Lung (tissue), 12 donors: ENCODE data around the gene ZNF100. TPM values are rescaled to one million over a fixed set of nuclear protein-coding genes. Genes with fewer than 3 reads are reported as not detected.
"Not testable (repeated sequence)": the region's sequence is repeated elsewhere in the genome, so short reads cannot be mapped to it uniquely, and the experiment has no call there.

Experiments
- ATAC-seq: fragments of 200-7000 bp; cut with Tn5 transposase; one replicate; pipeline ENCODE4 v1.9.1; 2020; ENCODE audit warnings: moderate number of reproducible peaks; ENCODE audit not compliant: insufficient read depth, low FRiP score
- DNase-seq, 3 donors: peaks; one replicate each; pipeline ENCODE4 v3.0.0-alpha.2; 2013 to 2017
- H3K27ac ChIP-seq, 2 donors: one replicate each; pipeline ENCODE4 v1.5.1; 2013; ENCODE audit warnings: mild to moderate bottlenecking in 2 of 2, moderate library complexity in 2 of 2, control low read depth in 1 of 2, inconsistent platforms in 1 of 2, low read depth in 1 of 2, low read length in 1 of 2
- H3K27me3 ChIP-seq, 3 donors: one replicate each; pipeline ENCODE4 v1.5.1; 2013; ENCODE audit warnings: low read length in 2 of 3; ENCODE audit not compliant: control insufficient read depth in 3 of 3, insufficient read depth in 3 of 3
- H3K36me3 ChIP-seq, 4 donors: one replicate each; pipeline ENCODE4 v1.5.1; 2013; ENCODE audit warnings: low read length in 4 of 4, mild to moderate bottlenecking in 1 of 4, moderate library complexity in 1 of 4; ENCODE audit not compliant: control insufficient read depth in 4 of 4, insufficient read depth in 4 of 4
- H3K4me1 ChIP-seq, 5 donors: one replicate each; pipeline ENCODE4 v1.5.1; 2013; ENCODE audit warnings: low read length in 5 of 5, mild to moderate bottlenecking in 2 of 5, moderate library complexity in 1 of 5; ENCODE audit not compliant: control insufficient read depth in 5 of 5, insufficient read depth in 5 of 5
- H3K4me3 ChIP-seq: one replicate; pipeline ENCODE4 v1.5.1; 2013; ENCODE audit warnings: mild to moderate bottlenecking, control low read depth, moderate library complexity
- H3K9ac ChIP-seq, 2 donors: one replicate each; pipeline ENCODE4 v1.5.1; 2013; ENCODE audit warnings: low read length in 2 of 2, control low read depth in 1 of 2; ENCODE audit not compliant: insufficient read depth in 1 of 2
- H3K9me3 ChIP-seq, 4 donors: one replicate each; pipeline ENCODE4 v1.5.1; 2013; ENCODE audit warnings: low read length in 3 of 4, mild to moderate bottlenecking in 1 of 4, moderate library complexity in 1 of 4; ENCODE audit not compliant: control insufficient read depth in 4 of 4, insufficient read depth in 3 of 4
- WGBS, 2 donors: extraction: QIAGEN DNeasy Blood & Tissue Kit; methylation state at CpG; one replicate each; pipeline ENCODE4 v1.1.7; 2013; 5-methylcytosine and 5-hydroxymethylcytosine counted together
- polyA plus RNA-seq, 2 donors: library from polyadenylated mRNA; stranded (reverse); fragments of 200-250 nt; gene quantifications; one replicate each; pipeline ENCODE4 v1.2.1, GENCODE V29; 2013
- total RNA-seq, 2 donors: library from RNA; depleted of rRNA in 1 of 2; stranded (reverse); fragments of >200 nt in 1 of 2; gene quantifications; one replicate each; pipeline ENCODE4 v1.2.1, GENCODE V29; 2014 to 2021
- TF ChIP-seq, protein P1 (sequence below): IDR thresholded peaks from 2 replicates; pipeline ENCODE4 v1.5.1; 2012; ENCODE audit warnings: mild to moderate bottlenecking; ENCODE audit errors: control extremely low read depth, extremely low read depth
- donor health status: control.
- donor health status: control.
- donor health status: Bipolar disorder and iron deficiency.
- donor health status: healthy.
- donor health status: DM: yes; HTN: yes; CAD: no.

ZNF100 gene
- total and polyA plus RNA-seq, 4 donors = 2.7 to 27.3 (median 7.6) TPM

- no peaks in the 10 kb centered on the region for H3K9me3 ChIP-seq
- no peak for ATAC-seq
- TF ChIP-seq, protein P1, sequence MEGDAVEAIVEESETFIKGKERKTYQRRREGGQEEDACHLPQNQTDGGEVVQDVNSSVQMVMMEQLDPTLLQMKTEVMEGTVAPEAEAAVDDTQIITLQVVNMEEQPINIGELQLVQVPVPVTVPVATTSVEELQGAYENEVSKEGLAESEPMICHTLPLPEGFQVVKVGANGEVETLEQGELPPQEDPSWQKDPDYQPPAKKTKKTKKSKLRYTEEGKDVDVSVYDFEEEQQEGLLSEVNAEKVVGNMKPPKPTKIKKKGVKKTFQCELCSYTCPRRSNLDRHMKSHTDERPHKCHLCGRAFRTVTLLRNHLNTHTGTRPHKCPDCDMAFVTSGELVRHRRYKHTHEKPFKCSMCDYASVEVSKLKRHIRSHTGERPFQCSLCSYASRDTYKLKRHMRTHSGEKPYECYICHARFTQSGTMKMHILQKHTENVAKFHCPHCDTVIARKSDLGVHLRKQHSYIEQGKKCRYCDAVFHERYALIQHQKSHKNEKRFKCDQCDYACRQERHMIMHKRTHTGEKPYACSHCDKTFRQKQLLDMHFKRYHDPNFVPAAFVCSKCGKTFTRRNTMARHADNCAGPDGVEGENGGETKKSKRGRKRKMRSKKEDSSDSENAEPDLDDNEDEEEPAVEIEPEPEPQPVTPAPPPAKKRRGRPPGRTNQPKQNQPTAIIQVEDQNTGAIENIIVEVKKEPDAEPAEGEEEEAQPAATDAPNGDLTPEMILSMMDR = no peak
Observed at GRCh38 chr19:21765151-21765550, 2.2 kb downstream of the ZNF100 start.

GRCh38 chr19:21761547-21761946, 5.8 kb downstream of the ZNF100 start:
- H3K27ac ChIP-seq, H3K9ac ChIP-seq, ATAC-seq, H3K27me3 ChIP-seq, H3K4me3 ChIP-seq, H3K9me3 ChIP-seq, DNase-seq: not testable (repeated sequence)
- WGBS, 2 donors = 47 to 96% methylated on average over 2 of the region's 2 CpGs
- H3K36me3 ChIP-seq = peaks cover 15 to 31% (median 24%) of the 10 kb centered on the region in 4 donors
- H3K4me1 ChIP-seq = peaks cover 0 to 11% (median 0%) of the 10 kb centered on the region in 5 donors

More at GRCh38 chr19:21765151-21765550, 2.2 kb downstream of the ZNF100 start:
- no peak for DNase-seq
- no peaks in the 10 kb centered on the region for H3K27me3 ChIP-seq
- H3K4me1 ChIP-seq = peaks cover 0 to 15% (median 0%) of the 10 kb centered on the region in 5 donors
- H3K9ac ChIP-seq = no peak overlapping the region
- peaks cover 10 to 20% (median 14%) of the 10 kb centered on the region in 4 donors for H3K36me3 ChIP-seq
- no peak overlapping the region for H3K27ac ChIP-seq
- no peak overlapping the region for H3K4me3 ChIP-seq

- no peaks in the 10 kb centered on the region for H3K27me3 ChIP-seq
- H3K9me3 ChIP-seq = peaks cover 0 to 8% (median 0%) of the 10 kb centered on the region in 4 donors
- WGBS, 2 donors = 90 to 98% methylated on average over 3 of the region's 3 CpGs
- no peaks in the 10 kb centered on the region for H3K4me1 ChIP-seq
- H3K27ac ChIP-seq = no peak overlapping the region
- TF ChIP-seq, protein P1 = no peak
- H3K9ac ChIP-seq = no peak overlapping the region
- DNase-seq (peak in 1 of 3 donors; percentile 10), ATAC-seq (no peak)
- peaks cover 10 to 39% (median 24%) of the 10 kb centered on the region in 4 donors for H3K36me3 ChIP-seq
- H3K4me3 ChIP-seq = no peak overlapping the region
Observed at GRCh38 chr19:21758296-21758695, 9.1 kb downstream of the ZNF100 start.

DNA sequence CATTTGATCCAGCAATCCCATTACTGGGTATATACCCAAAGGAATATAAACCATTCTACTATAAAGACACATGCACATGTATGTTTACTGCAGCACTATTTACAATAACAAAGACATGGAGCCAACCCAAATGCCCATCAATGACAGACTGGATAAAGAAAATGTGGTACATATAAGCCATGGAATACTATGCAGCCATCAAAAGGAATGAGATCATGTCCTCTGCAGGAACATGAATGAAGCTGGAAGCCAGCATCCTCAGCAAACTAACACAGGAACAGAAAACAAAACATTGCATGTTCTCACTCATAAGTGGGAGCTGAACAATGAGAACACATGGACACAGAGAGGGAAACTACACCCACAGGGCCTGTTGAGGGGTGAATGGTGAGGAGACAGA, 11.8 kb downstream of the ZNF100 start:
- peaks cover 12 to 44% (median 25%) of the 10 kb centered on the region in 4 donors for H3K36me3 ChIP-seq
- not testable (repeated sequence) for H3K4me3 ChIP-seq, H3K27me3 ChIP-seq, ATAC-seq, H3K9ac ChIP-seq, H3K4me1 ChIP-seq, H3K27ac ChIP-seq, DNase-seq
- H3K9me3 ChIP-seq = peaks cover 0 to 15% (median 0%) of the 10 kb centered on the region in 4 donors
